PFSK-1 (cell line): ENCODE data around the gene LENG8.

Experiments
- POLR2AphosphoS5 ChIP-seq: IDR thresholded peaks from 2 replicates; pipeline ENCODE4 v1.6.1; 2012; ENCODE audit warnings: low read depth, mild to moderate bottlenecking, control low read depth, low read length, moderate library complexity
- REST ChIP-seq, 2 experiments: IDR thresholded peaks; 2 replicates each; pipeline versions ENCODE4 v1.6.1 to v1.8.0; 2011 to 2012; ENCODE audit warnings: low read depth in 2 of 2, low read length in 2 of 2, control low read depth in 1 of 2, inconsistent platforms in 1 of 2, mild to moderate bottlenecking in 1 of 2, moderate library complexity in 1 of 2; ENCODE audit not compliant: insufficient read depth in 1 of 2
- SIN3A ChIP-seq: IDR thresholded peaks from 2 replicates; pipeline ENCODE4 v1.6.1; 2012; ENCODE audit warnings: mild to moderate bottlenecking, low read length, moderate library complexity, borderline replicate concordance; ENCODE audit not compliant: insufficient read depth
- TAF1 ChIP-seq: IDR thresholded peaks from 2 replicates; pipeline ENCODE4 v1.6.1; 2012; ENCODE audit warnings: low read length, control low read depth, borderline replicate concordance; ENCODE audit not compliant: insufficient read depth

GRCh38 chr19:54485851-54486250 lies 36.9 kb downstream of the LENG8 start:
- TF ChIP-seq TAF1 (no peak), REST (IDR thresholded peaks at IDR 0.05; ENCODE audit: insufficient read depth in 1 of 2, low read depth in 2 of 2, low read length in 2 of 2) (no peak), POLR2AphosphoS5 (no peak), SIN3A (no peak)
